NCI-H82 treated with DMSO at 0.1 percent for 48 hours (cell line): ENCODE results near the gene CBR3.
A peak's percentile ranks its signal among the peaks of the same experiment; 100 is the strongest.
"Not testable (repeated sequence)": the region's sequence is repeated elsewhere in the genome, so short reads cannot be mapped to it uniquely, and the experiment has no call there.

ENCODE experiments used
- DNase-seq: peaks from one replicate; lab custom pipeline; 2025; ENCODE audit not compliant: unreplicated experiment; lab: John Stamatoyannopoulos, UW

Gene CBR3

GRCh38 chr21:36117286-36117741, 17.6 kb upstream of the CBR3 start:
- no peak for DNase-seq

- DNase-seq, result no peak
Measured at GRCh38 chr21:36120304-36120888, 14.5 kb upstream of the CBR3 start.

DNA sequence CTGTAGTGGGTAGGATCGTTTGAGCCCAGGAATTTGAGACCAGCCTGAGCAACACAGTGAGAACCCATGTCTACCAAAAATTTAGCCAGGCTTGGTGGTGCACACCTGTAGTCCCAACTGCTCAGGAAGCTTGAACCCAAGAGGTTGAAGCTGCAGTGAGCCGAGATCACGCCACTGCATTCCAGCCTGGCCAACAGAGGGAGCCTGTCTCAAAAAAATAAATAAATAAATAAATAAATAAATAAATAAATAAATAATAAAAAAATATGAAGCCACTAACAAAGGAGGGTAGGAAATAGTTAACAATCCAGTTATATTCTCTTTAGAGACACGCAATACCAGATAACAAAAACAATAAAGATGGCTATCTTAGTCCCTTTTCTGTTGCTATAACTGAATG, 11.9 kb upstream of the CBR3 start:
- DNase-seq, result no peak

- no peak for DNase-seq
Measured at GRCh38 chr21:36124395-36124794, 10.5 kb upstream of the CBR3 start.

DNA sequence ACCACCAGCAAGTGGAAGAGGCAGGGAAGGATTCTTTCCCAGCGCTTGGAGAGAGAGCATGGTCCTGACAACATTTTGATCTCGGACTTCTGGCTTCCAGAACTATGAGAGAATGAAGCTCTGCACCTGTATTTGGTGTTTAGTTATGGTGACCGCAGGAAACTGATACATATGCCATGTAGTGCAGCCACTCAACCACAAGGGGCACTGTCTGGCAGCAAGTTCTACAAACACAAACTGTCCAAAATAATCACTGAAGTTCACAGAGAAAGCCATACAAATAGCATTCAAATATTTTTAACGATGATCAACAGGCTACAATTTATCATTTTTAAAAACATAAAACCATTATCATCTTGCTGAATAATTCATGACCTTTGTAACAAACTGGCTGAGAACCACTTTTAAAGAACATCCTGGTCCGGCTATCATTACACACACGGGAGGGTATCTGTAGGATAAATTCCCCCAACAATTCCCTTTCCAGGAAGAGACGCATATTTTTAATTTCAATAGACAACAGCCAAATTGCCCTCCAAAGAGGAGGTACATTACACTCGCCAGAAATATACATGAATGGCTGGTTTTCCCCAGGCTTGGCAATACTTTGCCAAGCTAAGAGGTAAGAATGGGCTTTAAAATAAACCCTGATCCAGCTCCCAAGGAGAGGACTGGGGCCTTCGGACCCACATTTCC, 9.2 kb upstream of the CBR3 start:
- peak; percentile 24 for DNase-seq

DNA sequence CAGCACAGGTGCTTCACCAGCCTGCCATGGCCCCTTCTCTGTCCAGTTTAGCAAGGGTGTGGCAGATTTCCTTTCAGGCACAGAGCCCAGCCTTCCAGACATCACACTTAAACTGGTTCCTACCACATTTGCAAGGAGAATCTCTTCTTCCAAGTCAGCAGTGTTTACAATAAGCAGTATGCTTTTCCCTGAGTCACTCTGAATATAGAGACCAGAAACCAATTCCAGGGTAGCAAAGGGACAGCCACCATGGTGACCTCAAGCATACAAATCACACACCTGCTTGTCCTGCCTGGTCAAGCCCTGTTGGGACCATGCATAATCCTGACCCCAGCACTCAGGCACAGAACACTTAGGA, 8.7 kb upstream of the CBR3 start:
- DNase-seq, result no peak

DNA sequence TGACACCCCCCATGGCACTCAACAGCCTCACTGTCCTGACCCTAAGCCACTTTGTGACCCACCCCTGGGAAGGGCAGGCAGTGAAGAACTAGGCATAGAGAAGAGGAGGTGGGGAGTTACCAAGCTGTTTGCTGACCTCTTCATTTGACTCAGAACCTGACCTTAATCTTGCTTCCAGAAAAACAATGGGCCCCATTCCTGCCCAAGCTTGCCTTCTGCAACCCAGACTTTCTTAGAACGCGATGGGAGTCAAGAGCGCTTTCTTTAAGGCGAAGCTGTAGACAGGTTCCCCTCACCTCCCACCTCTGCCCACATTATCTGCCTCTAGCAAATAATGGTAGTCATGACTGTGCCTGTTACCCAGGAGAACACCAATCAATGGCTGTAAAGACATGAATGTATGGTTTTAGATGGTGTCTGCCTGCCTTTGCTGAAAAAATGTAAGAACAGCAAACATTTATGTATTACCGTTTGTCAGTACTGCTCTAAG, 8.2 kb upstream of the CBR3 start:
- DNase-seq, result no peak

GRCh38 chr21:36127250-36127904, 7.5 kb upstream of the CBR3 start:
- DNase-seq, result no peak

DNA sequence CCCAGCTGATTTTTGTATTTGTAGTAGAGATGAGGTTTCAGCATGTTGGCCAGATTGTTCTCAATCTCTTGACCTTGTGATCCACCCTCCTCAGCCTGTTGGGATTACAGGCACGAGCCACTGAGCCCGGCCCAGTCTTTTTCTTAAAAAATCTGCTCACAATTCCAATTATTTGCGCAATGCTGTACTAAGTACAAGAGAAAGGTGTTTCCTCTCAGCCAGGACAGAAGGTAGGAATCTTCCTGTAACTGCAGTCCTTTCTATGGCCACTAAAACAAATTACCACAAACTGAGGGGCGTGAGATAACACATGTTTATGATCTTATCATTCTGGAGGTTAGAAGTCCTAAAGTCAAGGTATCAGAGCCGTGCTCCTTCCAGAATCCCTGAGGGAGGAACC, 6.9 kb upstream of the CBR3 start:
- no peak for DNase-seq

- DNase-seq, result no peak
Measured at GRCh38 chr21:36129219-36129618, 5.7 kb upstream of the CBR3 start.

- not testable (repeated sequence) for DNase-seq
Measured at GRCh38 chr21:36130414-36130762, 4.5 kb upstream of the CBR3 start.

DNA sequence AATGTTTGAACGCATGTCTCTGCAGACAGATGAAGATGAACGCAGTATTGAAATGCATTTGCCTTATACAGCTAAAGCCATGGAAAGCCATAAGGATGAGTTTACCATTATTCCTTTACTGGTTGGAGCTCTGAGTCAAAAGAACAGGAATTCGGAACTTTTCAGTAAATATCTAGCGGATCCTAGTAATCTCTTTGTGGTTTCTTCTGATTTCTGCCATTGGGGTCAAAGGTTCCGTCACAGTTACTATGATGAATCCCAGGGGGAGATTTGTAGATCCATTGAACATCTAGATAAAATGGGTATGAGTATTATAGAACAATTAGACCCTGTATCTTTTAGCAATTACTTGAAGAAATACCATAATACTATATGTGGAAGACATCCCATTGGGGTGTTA, 4.0 kb upstream of the CBR3 start:
- DNase-seq, result not testable (repeated sequence)

DNA sequence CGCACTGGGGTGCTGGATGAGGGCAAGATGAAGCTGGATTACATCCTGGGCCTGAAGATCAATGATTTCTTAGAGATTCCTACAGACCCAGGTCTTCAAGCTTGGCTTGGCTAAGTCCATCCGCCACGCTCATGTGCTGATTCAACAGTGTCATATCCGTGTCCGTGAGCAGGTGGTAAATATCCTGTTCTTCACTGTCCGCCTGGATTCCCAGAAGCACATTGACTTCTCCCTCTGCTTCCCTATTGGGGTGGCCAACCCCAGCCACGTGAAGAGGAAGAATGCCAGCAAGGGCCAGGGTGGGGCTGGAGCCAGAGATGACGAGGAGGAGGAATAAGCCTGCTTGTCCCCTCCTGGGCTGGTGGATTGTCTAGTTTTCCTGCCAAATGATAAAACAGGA, 2.2 kb upstream of the CBR3 start:
- no peak for DNase-seq

- peak; percentile 31 for DNase-seq
Measured at GRCh38 chr21:36135391-36136102, 668 bp downstream of the CBR3 start.

DNA sequence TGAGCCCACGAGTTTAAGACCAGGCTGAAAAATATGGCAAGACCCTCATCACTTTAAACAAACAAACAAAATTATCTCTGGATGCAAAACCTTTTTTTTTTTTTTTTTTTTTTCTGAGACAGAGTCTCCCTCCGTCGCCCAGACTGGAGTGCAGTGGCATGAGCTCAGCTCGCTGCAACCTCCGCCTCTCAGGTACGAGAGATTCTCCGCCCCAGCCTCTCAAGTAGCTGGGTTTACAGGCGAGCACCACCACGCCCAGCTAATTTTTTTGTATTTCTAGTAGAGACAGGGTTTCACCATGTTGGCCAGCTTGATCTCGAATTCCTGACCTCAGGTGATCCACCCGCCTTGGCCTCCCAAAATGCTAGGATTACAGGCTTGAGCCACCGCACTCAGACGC, 4.9 kb downstream of the CBR3 start:
- not testable (repeated sequence) for DNase-seq

- peak; percentile 70 for DNase-seq
Measured at GRCh38 chr21:36141513-36141925, 6.6 kb downstream of the CBR3 start.

- not testable (repeated sequence) for DNase-seq
Measured at GRCh38 chr21:36144233-36144632, 9.4 kb downstream of the CBR3 start.

DNA sequence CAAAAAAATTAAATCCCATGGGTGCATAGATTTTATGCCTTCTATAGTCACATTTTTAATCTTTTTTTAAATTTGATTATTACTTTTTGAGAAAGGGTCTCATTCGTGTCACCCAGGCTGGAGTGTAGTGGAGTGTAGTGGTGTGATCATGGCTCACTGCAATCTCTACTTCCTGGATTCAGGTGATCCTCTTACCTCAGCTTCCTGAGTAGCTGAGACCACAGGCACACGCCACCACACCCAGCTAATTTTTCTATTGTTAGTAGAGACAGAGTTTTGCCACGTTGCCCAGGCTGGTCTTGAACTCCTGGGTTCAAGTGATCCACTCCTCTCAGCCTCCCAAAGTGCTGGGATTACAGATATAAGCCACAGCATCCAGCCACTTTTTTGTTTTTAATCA, 10.4 kb downstream of the CBR3 start:
- no peak for DNase-seq

GRCh38 chr21:36147911-36148310, 13.0 kb downstream of the CBR3 start:
- no peak for DNase-seq

GRCh38 chr21:36148886-36149285, 14.0 kb downstream of the CBR3 start:
- no peak for DNase-seq

GRCh38 chr21:36149788-36150711, 15.2 kb downstream of the CBR3 start:
- DNase-seq, result no peak
